Measurements from ENCODE around the gene TMC7. TPM values are rescaled to one million over a fixed set of nuclear protein-coding genes. Genes with fewer than 3 reads are reported as not detected.

Gene TMC7
- total and polyA plus RNA-seq, 2 donors (not counting 3 experiments of a cell fraction or from before 2014, with no cell fraction given), result 5.7 to 7.0 TPM

DNA sequence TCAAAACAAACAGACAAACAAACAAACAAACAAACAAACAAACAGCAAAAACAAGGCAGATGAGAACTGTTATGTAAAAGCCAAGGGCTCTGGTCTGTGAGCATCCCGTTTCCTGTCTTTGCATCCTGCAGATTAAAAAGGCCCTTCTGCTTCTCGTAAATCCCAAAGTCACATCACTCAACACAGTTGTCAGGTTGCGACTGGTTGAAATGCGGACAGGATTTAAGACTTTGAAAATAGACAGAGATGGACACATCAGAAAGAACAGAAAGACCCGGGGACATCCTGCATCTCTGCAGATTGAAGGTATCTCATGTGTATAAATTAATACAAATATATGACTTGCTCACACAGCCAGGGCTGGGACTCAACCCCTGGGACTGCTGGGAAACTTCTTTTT, 18.2 kb upstream of the TMC7 start:
- H2AFZ ChIP-seq (ENCODE audit: low read depth, low read length), result no peak overlapping the region
- H3K27me3 ChIP-seq (ENCODE audit: control insufficient read depth in 2 of 2, insufficient read depth in 2 of 2, low read length in 2 of 2), result no peaks in the 10 kb centered on the region
- no peak for FAIRE-seq
- TF ChIP-seq GATA2 (IDR thresholded peaks at IDR 0.05; ENCODE audit: insufficient read depth, insufficient read length, low read depth, low read length), result no peak
- TF ChIP-seq JUN (IDR thresholded peaks at IDR 0.05; ENCODE audit: borderline replicate concordance, insufficient read depth, insufficient read length, low read depth), result no peak
- no peak for TF ChIP-seq POLR2A (IDR thresholded peaks at IDR 0.05; ENCODE audit: low read depth, low read length)
- TF ChIP-seq, protein P1, sequence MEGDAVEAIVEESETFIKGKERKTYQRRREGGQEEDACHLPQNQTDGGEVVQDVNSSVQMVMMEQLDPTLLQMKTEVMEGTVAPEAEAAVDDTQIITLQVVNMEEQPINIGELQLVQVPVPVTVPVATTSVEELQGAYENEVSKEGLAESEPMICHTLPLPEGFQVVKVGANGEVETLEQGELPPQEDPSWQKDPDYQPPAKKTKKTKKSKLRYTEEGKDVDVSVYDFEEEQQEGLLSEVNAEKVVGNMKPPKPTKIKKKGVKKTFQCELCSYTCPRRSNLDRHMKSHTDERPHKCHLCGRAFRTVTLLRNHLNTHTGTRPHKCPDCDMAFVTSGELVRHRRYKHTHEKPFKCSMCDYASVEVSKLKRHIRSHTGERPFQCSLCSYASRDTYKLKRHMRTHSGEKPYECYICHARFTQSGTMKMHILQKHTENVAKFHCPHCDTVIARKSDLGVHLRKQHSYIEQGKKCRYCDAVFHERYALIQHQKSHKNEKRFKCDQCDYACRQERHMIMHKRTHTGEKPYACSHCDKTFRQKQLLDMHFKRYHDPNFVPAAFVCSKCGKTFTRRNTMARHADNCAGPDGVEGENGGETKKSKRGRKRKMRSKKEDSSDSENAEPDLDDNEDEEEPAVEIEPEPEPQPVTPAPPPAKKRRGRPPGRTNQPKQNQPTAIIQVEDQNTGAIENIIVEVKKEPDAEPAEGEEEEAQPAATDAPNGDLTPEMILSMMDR (IDR thresholded peaks at IDR 0.05; ENCODE audit: extremely low read depth in 1 of 2, insufficient read depth in 1 of 2, low read depth in 1 of 2, low read length in 2 of 2), result no peak
- no peak for TF ChIP-seq FOS (IDR thresholded peaks at IDR 0.05; ENCODE audit: borderline replicate concordance, insufficient read depth, low read length)
- no peak for TF ChIP-seq EZH2 (IDR thresholded peaks at IDR 0.05; ENCODE audit: borderline replicate concordance, low read depth, low read length, severe bottlenecking)
- TF ChIP-seq MYC (IDR thresholded peaks at IDR 0.05; ENCODE audit: low read depth, low read length), result no peak
- TF ChIP-seq, protein P2, sequence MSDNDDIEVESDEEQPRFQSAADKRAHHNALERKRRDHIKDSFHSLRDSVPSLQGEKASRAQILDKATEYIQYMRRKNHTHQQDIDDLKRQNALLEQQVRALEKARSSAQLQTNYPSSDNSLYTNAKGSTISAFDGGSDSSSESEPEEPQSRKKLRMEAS (IDR thresholded peaks at IDR 0.05; ENCODE audit: insufficient read depth, insufficient read length), result no peak
- TF ChIP-seq POLR2AphosphoS5 (IDR thresholded peaks at IDR 0.05; ENCODE audit: insufficient read depth, low read depth, low read length), result no peak
- H3K9me1 ChIP-seq (replicated peaks; ENCODE audit: control insufficient read depth, extremely low read depth, insufficient read depth, low read length), result no peaks in the 10 kb centered on the region
- H3K4me3 ChIP-seq (replicated peaks in 1 of 3; ENCODE audit: insufficient read depth in 1 of 3, low read depth in 1 of 3, low read length in 3 of 3), result no peak overlapping the region
- no peaks in the 10 kb centered on the region for H3K4me1 ChIP-seq (ENCODE audit: control insufficient read depth, extremely low read depth, insufficient read depth, low read length)
- no peak overlapping the region for H3K9ac ChIP-seq (replicated peaks; ENCODE audit: extremely low read depth, insufficient read depth, low read length)
- H3K9me3 ChIP-seq (replicated peaks; ENCODE audit: control insufficient read depth, insufficient read depth, low read length), result no peaks in the 10 kb centered on the region
- H3K79me2 ChIP-seq (ENCODE audit: control insufficient read depth, insufficient read depth, low read length), result no peaks in the 10 kb centered on the region
- DNase-seq (ENCODE audit: low read depth, low spot score), result no peak
- no peak overlapping the region for H3K27ac ChIP-seq (ENCODE audit: insufficient read depth, low read depth, low read length)
- H3K4me2 ChIP-seq (ENCODE audit: insufficient read depth, low read length), result no peak overlapping the region
- no TSS peak for BruUV-seq (replicated peaks)
- POLR2A ChIA-PET, result no interaction called here
- H3K36me3 ChIP-seq (ENCODE audit: control insufficient read depth in 2 of 2, extremely low read depth in 1 of 2, insufficient read depth in 2 of 2, low read length in 2 of 2), result no peaks in the 10 kb centered on the region
- H4K20me1 ChIP-seq (replicated peaks; ENCODE audit: control insufficient read depth, extremely low read depth, insufficient read depth, low read length), result no peaks in the 10 kb centered on the region
- intact Hi-C loops (cut with micrococcal nuclease), result loop anchor here (5.0 kb wide), 1 partner anchor 412 kb away; no protein-coding TSS in a partner anchor
- CTCF ChIA-PET, result no interaction called here
- dilution Hi-C loops (cut with MboI; ENCODE audit: extremely low pct_ligation_motif_present, low sequenced_read_pairs), result no loop called here
